CD4-positive, alpha-beta T cell (primary cell): Measurements from ENCODE around the gene GPC1. TPM values are rescaled to one million over a fixed set of nuclear protein-coding genes. Genes with fewer than 3 reads are reported as not detected.

Experiments used
- ATAC-seq: fragments of 200-7000 bp; cut with Tn5 transposase; one replicate; pipeline ENCODE4 v1.10.0; 2022; ENCODE audit warnings: mild to moderate bottlenecking; ENCODE audit not compliant: poor library complexity
- CTCF ChIA-PET: fragments of 350-600 bp; sonication (Branson Sonifier 250); formaldehyde crosslinking; loops from one replicate; lab custom pipeline; 2021; ENCODE audit warnings: antibody characterized with exemption, inconsistent platforms; lab: Charles Lee
- POLR2A ChIA-PET: fragments of 350-600 bp; sonication (Branson Sonifier 250); formaldehyde crosslinking; loops from one replicate; lab custom pipeline; 2021; ENCODE audit warnings: antibody characterized with exemption, inconsistent platforms; lab: Charles Lee
- DNase-seq, 14 experiments: peaks; one replicate each; pipeline ENCODE4 v3.0.0-alpha.2; 2013 to 2020; ENCODE audit warnings: mixed read lengths in 2 of 14
- H3K27ac ChIP-seq, 2 donors: one replicate each; pipeline versions ENCODE4 v1.5.1 to v1.7.0; 2013; ENCODE audit warnings: low read length in 2 of 2, low read depth in 1 of 2, mild to moderate bottlenecking in 1 of 2
- H3K27me3 ChIP-seq, 2 experiments: 1 replicate in 1 of 2; 2 replicates in 1 of 2; pipeline versions ENCODE4 v1.6.1 to v1.7.0; 2013; ENCODE audit warnings: low read length in 2 of 2, control low read depth in 1 of 2, mild to moderate bottlenecking in 1 of 2, moderate library complexity in 1 of 2; ENCODE audit not compliant: insufficient read depth in 2 of 2, control insufficient read depth in 1 of 2
- H3K36me3 ChIP-seq: one replicate; pipeline ENCODE4 v1.6.1; 2013; ENCODE audit warnings: low read length, control low read depth; ENCODE audit not compliant: insufficient read depth
- H3K4me1 ChIP-seq: one replicate; pipeline ENCODE4 v1.6.1; 2013; ENCODE audit warnings: low read length, control low read depth; ENCODE audit not compliant: insufficient read depth
- H3K4me3 ChIP-seq: one replicate; pipeline ENCODE4 v1.5.1; 2013; ENCODE audit warnings: mild to moderate bottlenecking, low read length, moderate library complexity
- H3K9me3 ChIP-seq, 2 experiments: 1 replicate in 1 of 2; 2 replicates in 1 of 2; pipeline versions ENCODE4 v1.6.1 to v1.7.0; 2013; ENCODE audit warnings: low read length in 2 of 2, mild to moderate bottlenecking in 2 of 2, control low read depth in 1 of 2, moderate library complexity in 1 of 2; ENCODE audit not compliant: control insufficient read depth in 1 of 2, insufficient read depth in 1 of 2
- H3K27ac Mint-ChIP-seq: one replicate; pipeline ENCODE4 v1.8.0; 2020; ENCODE audit warnings: mixed read lengths
- H3K27me3 Mint-ChIP-seq: one replicate; pipeline ENCODE4 v1.8.0; 2021; ENCODE audit warnings: mixed read lengths
- H3K36me3 Mint-ChIP-seq: one replicate; pipeline ENCODE4 v1.8.0; 2021; ENCODE audit warnings: low read depth, mixed read lengths
- H3K4me1 Mint-ChIP-seq: one replicate; pipeline ENCODE4 v1.8.0; 2021; ENCODE audit warnings: low read depth, mixed read lengths
- H3K4me3 Mint-ChIP-seq: one replicate; pipeline ENCODE4 v1.8.0; 2020; ENCODE audit warnings: mild to moderate bottlenecking, mixed read lengths
- H3K9me3 Mint-ChIP-seq: one replicate; pipeline ENCODE4 v1.8.0; 2020; ENCODE audit warnings: mixed read lengths
- intact Hi-C, 2 experiments: fragments of 100-400 bp; cut with DNase I in 1 of 2; cut with micrococcal nuclease in 1 of 2; formaldehyde crosslinking; loops; one replicate each; pipeline versions ENCODE4 v1.15.1 to v1.9.0; 2023 to 2025; cut with DNase I, micrococcal nuclease
- total RNA-seq, 174 experiments: library from RNA in 2 of 174; stranded (reverse) in 2 of 174; gene quantifications; one replicate each; pipeline ENCODE4 v1.2.3 and lab custom pipeline; 2021 to 2026
- TF ChIP-seq, protein P1 (sequence below): fragments of 200-600 bp; IDR thresholded peaks from one replicate; pipeline ENCODE4 v1.8.0; 2022; ENCODE audit warnings: antibody characterized with exemption, mild to moderate bottlenecking

The GPC1 gene
- total RNA-seq, 2 experiments from 2014 or later, result 0.58 to 0.98 TPM

- no peak for ATAC-seq
- CTCF ChIA-PET, result no interaction called here
- Histone ChIP-seq H3K36me3 (no peaks in the 10 kb centered on the region), H3K27ac (no peak overlapping the region), H3K27me3 (peaks cover 3 to 18% of the 10 kb centered on the region in 2 experiments), H3K4me1 (peaks cover 9% of the 10 kb centered on the region), H3K4me3 (no peak overlapping the region), H3K9me3 (peaks cover 0 to 6% of the 10 kb centered on the region in 2 experiments)
- Mint-ChIP-seq H3K27ac (no peak overlapping the region), H3K36me3 (peaks cover 4% of the 10 kb centered on the region), H3K4me1 (peaks cover 4% of the 10 kb centered on the region), H3K4me3 (no peak overlapping the region), H3K9me3 (no peaks in the 10 kb centered on the region), H3K27me3 (peaks cover 14% of the 10 kb centered on the region)
- TF ChIP-seq, protein P1, sequence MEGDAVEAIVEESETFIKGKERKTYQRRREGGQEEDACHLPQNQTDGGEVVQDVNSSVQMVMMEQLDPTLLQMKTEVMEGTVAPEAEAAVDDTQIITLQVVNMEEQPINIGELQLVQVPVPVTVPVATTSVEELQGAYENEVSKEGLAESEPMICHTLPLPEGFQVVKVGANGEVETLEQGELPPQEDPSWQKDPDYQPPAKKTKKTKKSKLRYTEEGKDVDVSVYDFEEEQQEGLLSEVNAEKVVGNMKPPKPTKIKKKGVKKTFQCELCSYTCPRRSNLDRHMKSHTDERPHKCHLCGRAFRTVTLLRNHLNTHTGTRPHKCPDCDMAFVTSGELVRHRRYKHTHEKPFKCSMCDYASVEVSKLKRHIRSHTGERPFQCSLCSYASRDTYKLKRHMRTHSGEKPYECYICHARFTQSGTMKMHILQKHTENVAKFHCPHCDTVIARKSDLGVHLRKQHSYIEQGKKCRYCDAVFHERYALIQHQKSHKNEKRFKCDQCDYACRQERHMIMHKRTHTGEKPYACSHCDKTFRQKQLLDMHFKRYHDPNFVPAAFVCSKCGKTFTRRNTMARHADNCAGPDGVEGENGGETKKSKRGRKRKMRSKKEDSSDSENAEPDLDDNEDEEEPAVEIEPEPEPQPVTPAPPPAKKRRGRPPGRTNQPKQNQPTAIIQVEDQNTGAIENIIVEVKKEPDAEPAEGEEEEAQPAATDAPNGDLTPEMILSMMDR, result no peak
- peak in 3 of 14 experiments; percentile 5 to 17 (median 7) for DNase-seq
- POLR2A ChIA-PET, result no interaction called here
- intact Hi-C loops, result loop anchor here in 1 of 2 experiments (10.0 kb wide), 2 partner anchors 366 to 406 kb away; partner anchors contain the start of gene NDUFA10
These were observed 4.2 kb upstream of the GPC1 start for GRCh38 chr2:240431271-240431660.

DNA sequence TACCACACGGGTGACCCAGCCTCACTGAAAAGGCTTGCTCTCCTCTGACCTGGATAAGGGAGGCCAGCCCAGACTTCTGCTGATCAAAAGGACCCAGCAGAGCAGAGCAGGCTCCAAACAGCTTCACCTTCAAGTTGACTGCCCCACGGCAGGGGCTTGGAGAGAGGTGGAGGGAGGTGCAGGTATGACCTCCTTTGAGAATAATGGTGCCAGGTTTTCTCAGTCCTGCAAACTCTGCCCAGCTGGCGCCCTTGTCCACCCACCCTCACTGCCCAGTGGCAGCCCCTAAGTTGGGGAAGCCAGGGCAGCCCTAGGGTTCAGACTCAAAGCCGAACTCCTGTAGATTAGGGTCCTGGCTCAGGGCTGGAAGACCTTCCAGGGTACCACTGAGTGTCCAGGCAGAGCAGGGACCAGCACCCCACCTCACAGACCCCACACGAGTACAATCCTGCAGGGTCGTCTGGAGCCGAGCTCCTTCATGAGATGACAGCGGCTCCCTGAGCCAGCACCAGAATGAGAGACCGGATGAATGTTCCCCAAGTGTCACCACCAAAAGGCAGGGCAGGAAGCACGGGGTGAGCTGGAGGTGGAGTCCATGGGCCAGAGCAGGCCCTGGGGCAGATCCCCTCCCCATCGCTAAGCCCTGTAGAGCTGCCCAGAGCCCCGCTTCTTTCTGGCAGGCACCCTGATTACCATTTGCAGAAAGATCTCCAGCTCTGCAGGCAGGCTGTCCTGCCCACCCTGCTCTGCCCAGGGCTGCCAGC, 3.6 kb upstream of the GPC1 start:
- H3K27me3 Mint-ChIP-seq, result peaks cover 9% of the 10 kb centered on the region
- ChIA-PET CTCF (no interaction called here), POLR2A (no interaction called here)
- H3K9me3 Mint-ChIP-seq, result no peaks in the 10 kb centered on the region
- TF ChIP-seq, protein P1, result no peak
- H3K36me3 Mint-ChIP-seq, result peaks cover 4% of the 10 kb centered on the region
- peaks cover 0 to 8% of the 10 kb centered on the region in 2 experiments for H3K9me3 ChIP-seq
- H3K4me1 ChIP-seq, result peaks cover 14% of the 10 kb centered on the region
- H3K4me1 Mint-ChIP-seq, result peaks cover 4% of the 10 kb centered on the region
- intact Hi-C loops, result loop anchor here in 1 of 2 experiments (10.0 kb wide), 2 partner anchors 367 to 407 kb away; partner anchors contain the start of gene NDUFA10
- H3K4me3 ChIP-seq, result no peak overlapping the region
- H3K36me3 ChIP-seq, result no peaks in the 10 kb centered on the region
- peaks cover 9 to 22% of the 10 kb centered on the region in 2 experiments for H3K27me3 ChIP-seq
- ATAC-seq (no peak), DNase-seq (peak in 3 of 14 experiments; percentile 2 to 10 (median 8))
- H3K27ac ChIP-seq, result no peak overlapping the region
- peak overlapping the region; percentile 30 for H3K4me3 Mint-ChIP-seq
- H3K27ac Mint-ChIP-seq, result no peak overlapping the region

- ChIA-PET CTCF (no interaction called here), POLR2A (no interaction called here)
- intact Hi-C loops, result loop anchor here in 1 of 2 experiments (10.0 kb wide), 2 partner anchors 368 to 408 kb away; partner anchors contain the start of gene NDUFA10
- no peak overlapping the region for H3K4me3 Mint-ChIP-seq
- peaks cover 11% of the 10 kb centered on the region for H3K27me3 Mint-ChIP-seq
- peaks cover 4% of the 10 kb centered on the region for H3K36me3 Mint-ChIP-seq
- no peak overlapping the region for H3K27ac Mint-ChIP-seq
- Histone ChIP-seq H3K36me3 (no peaks in the 10 kb centered on the region), H3K27me3 (peaks cover 15 to 27% of the 10 kb centered on the region in 2 experiments), H3K9me3 (peaks cover 0 to 13% of the 10 kb centered on the region in 2 experiments), H3K4me3 (no peak overlapping the region), H3K4me1 (peaks cover 18% of the 10 kb centered on the region), H3K27ac (no peak overlapping the region)
- ATAC-seq (no peak), DNase-seq (peak in 2 of 14 experiments; percentile 3 to 6)
- TF ChIP-seq, protein P1, result no peak
- peaks cover 4% of the 10 kb centered on the region for H3K4me1 Mint-ChIP-seq
- H3K9me3 Mint-ChIP-seq, result no peaks in the 10 kb centered on the region
These were observed 3.0 kb upstream of the GPC1 start for GRCh38 chr2:240432430-240432819.
